ENCODE results near the gene FBXW11. TPM values are rescaled to one million over a fixed set of nuclear protein-coding genes. Genes with fewer than 3 reads are reported as not detected.

Gene FBXW11
- polyA plus RNA-seq, 1 donor (not counting 4 experiments of a cell fraction or from before 2014, with no cell fraction given) = 48.4 TPM

DNA sequence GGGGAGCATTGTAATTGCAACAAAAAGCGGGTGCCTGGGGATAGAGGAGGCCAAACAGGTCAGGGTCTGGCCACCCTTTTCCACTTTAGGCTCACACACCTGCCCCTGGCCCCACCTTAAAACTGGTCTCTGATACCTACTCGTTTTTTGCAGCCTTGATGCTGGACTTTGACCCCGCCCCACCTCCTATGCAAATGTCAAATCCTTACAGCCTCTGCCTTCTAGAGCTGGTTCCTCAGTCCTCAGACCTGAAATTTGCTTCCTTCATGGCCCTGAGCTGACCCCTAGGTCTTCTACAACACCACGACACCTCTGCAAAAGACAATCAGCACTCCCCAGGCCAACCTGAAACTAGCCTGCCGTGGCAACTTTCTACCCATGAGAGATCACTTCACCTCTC is 183.2 kb downstream of the FBXW11 start:
- H2AFZ ChIP-seq (ENCODE audit: control insufficient read depth, low read length) = no peak overlapping the region
- no peaks in the 10 kb centered on the region for H3K27me3 ChIP-seq (ENCODE audit: control insufficient read depth, extremely low read depth, insufficient read depth, low read length)
- TF ChIP-seq EZH2 (IDR thresholded peaks at IDR 0.05; ENCODE audit: low read length) = no peak
- TF ChIP-seq, protein P1, sequence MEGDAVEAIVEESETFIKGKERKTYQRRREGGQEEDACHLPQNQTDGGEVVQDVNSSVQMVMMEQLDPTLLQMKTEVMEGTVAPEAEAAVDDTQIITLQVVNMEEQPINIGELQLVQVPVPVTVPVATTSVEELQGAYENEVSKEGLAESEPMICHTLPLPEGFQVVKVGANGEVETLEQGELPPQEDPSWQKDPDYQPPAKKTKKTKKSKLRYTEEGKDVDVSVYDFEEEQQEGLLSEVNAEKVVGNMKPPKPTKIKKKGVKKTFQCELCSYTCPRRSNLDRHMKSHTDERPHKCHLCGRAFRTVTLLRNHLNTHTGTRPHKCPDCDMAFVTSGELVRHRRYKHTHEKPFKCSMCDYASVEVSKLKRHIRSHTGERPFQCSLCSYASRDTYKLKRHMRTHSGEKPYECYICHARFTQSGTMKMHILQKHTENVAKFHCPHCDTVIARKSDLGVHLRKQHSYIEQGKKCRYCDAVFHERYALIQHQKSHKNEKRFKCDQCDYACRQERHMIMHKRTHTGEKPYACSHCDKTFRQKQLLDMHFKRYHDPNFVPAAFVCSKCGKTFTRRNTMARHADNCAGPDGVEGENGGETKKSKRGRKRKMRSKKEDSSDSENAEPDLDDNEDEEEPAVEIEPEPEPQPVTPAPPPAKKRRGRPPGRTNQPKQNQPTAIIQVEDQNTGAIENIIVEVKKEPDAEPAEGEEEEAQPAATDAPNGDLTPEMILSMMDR (optimal IDR thresholded peaks at IDR 0.05 in 1 of 3, IDR thresholded peaks at IDR 0.05 in 1 of 3, conservative IDR thresholded peaks at IDR 0.05 in 1 of 3; ENCODE audit: extremely low read depth in 1 of 3, insufficient read depth in 2 of 3, low read length in 3 of 3) = no peak
- H3K4me3 ChIP-seq (ENCODE audit: control insufficient read depth in 2 of 3, extremely low read depth in 1 of 3, insufficient read depth in 2 of 3, low read depth in 1 of 3, low read length in 3 of 3) = no peak overlapping the region
- FAIRE-seq (no peak), DNase-seq (ENCODE audit: low read depth, low spot score) (no peak)
- no peak overlapping the region for H3K4me2 ChIP-seq (ENCODE audit: control insufficient read depth, extremely low read depth, insufficient read depth, low read depth, low read length)
- dilution Hi-C loops (cut with MboI; ENCODE audit: extremely low pct_ligation_motif_present, low sequenced_read_pairs) = no loop called here
- H3K27ac ChIP-seq (ENCODE audit: control insufficient read depth, insufficient read depth, low read length) = no peak overlapping the region
- H4K20me1 ChIP-seq (ENCODE audit: control insufficient read depth, extremely low read depth, insufficient read depth, low read length) = no peaks in the 10 kb centered on the region
- H3K9me1 ChIP-seq (ENCODE audit: control insufficient read depth, extremely low read depth, insufficient read depth, low read length) = no peaks in the 10 kb centered on the region
- H3K9ac ChIP-seq (ENCODE audit: control insufficient read depth, extremely low read depth, insufficient read depth, low read length) = no peak overlapping the region
- no peaks in the 10 kb centered on the region for H3K79me2 ChIP-seq (ENCODE audit: control insufficient read depth, insufficient read depth, low read length)
- no peaks in the 10 kb centered on the region for H3K4me1 ChIP-seq (ENCODE audit: control insufficient read depth, extremely low read depth, insufficient read depth, low read length)
- peaks cover 3% of the 10 kb centered on the region for H3K9me3 ChIP-seq (ENCODE audit: control insufficient read depth, low read depth, low read length)
- no peaks in the 10 kb centered on the region for H3K36me3 ChIP-seq (ENCODE audit: control insufficient read depth in 2 of 2, extremely low read depth in 1 of 2, insufficient read depth in 2 of 2, low read length in 2 of 2)

DNA sequence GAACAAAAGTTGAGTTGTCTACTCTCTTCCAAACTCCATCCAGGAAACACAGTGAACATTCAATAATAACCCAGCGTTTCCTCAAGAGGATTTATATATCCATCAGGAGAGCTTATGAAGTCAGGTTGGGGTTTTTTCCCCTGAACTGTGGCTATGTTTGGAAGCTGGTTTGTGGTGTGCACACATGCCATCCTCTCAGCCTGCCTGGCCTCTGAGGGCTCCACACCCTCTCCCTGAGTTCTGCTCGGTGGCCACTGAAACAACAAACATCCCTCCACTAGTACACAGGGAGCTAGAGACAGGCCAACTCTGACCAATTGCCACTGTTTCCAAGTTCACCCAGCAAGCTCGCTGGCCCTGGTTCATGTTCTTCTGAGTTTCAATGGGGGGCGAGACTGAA is 185.2 kb downstream of the FBXW11 start:
- Histone ChIP-seq H3K4me3 (ENCODE audit: control insufficient read depth in 2 of 3, extremely low read depth in 1 of 3, insufficient read depth in 2 of 3, low read depth in 1 of 3, low read length in 3 of 3) (no peak overlapping the region), H3K9me1 (ENCODE audit: control insufficient read depth, extremely low read depth, insufficient read depth, low read length) (no peaks in the 10 kb centered on the region), H3K9ac (ENCODE audit: control insufficient read depth, extremely low read depth, insufficient read depth, low read length) (no peak overlapping the region), H2AFZ (ENCODE audit: control insufficient read depth, low read length) (no peak overlapping the region), H3K9me3 (ENCODE audit: control insufficient read depth, low read depth, low read length) (peaks cover 3% of the 10 kb centered on the region), H3K27me3 (ENCODE audit: control insufficient read depth, extremely low read depth, insufficient read depth, low read length) (no peaks in the 10 kb centered on the region), H3K4me1 (ENCODE audit: control insufficient read depth, extremely low read depth, insufficient read depth, low read length) (no peaks in the 10 kb centered on the region), H3K36me3 (ENCODE audit: control insufficient read depth in 2 of 2, extremely low read depth in 1 of 2, insufficient read depth in 2 of 2, low read length in 2 of 2) (no peaks in the 10 kb centered on the region), H3K4me2 (ENCODE audit: control insufficient read depth, extremely low read depth, insufficient read depth, low read depth, low read length) (no peak overlapping the region), H3K79me2 (ENCODE audit: control insufficient read depth, insufficient read depth, low read length) (no peaks in the 10 kb centered on the region), H3K27ac (ENCODE audit: control insufficient read depth, insufficient read depth, low read length) (no peak overlapping the region), H4K20me1 (ENCODE audit: control insufficient read depth, extremely low read depth, insufficient read depth, low read length) (no peaks in the 10 kb centered on the region)
- TF ChIP-seq EZH2 (IDR thresholded peaks at IDR 0.05; ENCODE audit: low read length) = no peak
- TF ChIP-seq, protein P1 (optimal IDR thresholded peaks at IDR 0.05 in 1 of 3, IDR thresholded peaks at IDR 0.05 in 1 of 3, conservative IDR thresholded peaks at IDR 0.05 in 1 of 3; ENCODE audit: extremely low read depth in 1 of 3, insufficient read depth in 2 of 3, low read length in 3 of 3) = no peak
- DNase-seq (ENCODE audit: low read depth, low spot score) = no peak
- dilution Hi-C loops (cut with MboI; ENCODE audit: extremely low pct_ligation_motif_present, low sequenced_read_pairs) = no loop called here
- FAIRE-seq = no peak

Measured in keratinocyte (primary cell).